Liver (tissue), 3 donors: ENCODE results near the gene ZNF547.

Source experiments
- CTCF ChIP-seq: fragments of 150-350 bp; IDR thresholded peaks from 2 replicates; pipeline ENCODE4 v1.5.1; 2017; ENCODE audit warnings: improper control_type of control experiment, low read depth, low read length; ENCODE audit not compliant: missing input control
- FOXA1 ChIP-seq: IDR thresholded peaks from 2 replicates; pipeline ENCODE4 v1.6.1; 2016; ENCODE audit warnings: antibody characterized with exemption
- RAD21 ChIP-seq, 2 donors: IDR thresholded peaks; 2 replicates each; pipeline ENCODE4 v1.6.1; 2016; ENCODE audit warnings: antibody characterized with exemption in 2 of 2, mild to moderate bottlenecking in 2 of 2
- TAF1 ChIP-seq: conservative IDR thresholded peaks from 2 replicates; pipeline ENCODE4 v1.6.1; 2016; ENCODE audit warnings: antibody characterized with exemption, mild to moderate bottlenecking
- donor health status: healthy.
- donor health status: healthy.

GRCh38 chr19:57321116-57321515 is 42.2 kb upstream of the ZNF547 start:
- TF ChIP-seq TAF1 (no peak), CTCF (no peak), RAD21 (IDR thresholded peaks at IDR 0.05) (no peak), FOXA1 (no peak)
